NCI-H2081 treated with DMSO at 0.1 percent for 48 hours (cell line): ENCODE data around the gene EFHC1.

Experiments
- DNase-seq: peaks from one replicate; lab custom pipeline; 2025; lab: John Stamatoyannopoulos, UW

The EFHC1 gene

DNA sequence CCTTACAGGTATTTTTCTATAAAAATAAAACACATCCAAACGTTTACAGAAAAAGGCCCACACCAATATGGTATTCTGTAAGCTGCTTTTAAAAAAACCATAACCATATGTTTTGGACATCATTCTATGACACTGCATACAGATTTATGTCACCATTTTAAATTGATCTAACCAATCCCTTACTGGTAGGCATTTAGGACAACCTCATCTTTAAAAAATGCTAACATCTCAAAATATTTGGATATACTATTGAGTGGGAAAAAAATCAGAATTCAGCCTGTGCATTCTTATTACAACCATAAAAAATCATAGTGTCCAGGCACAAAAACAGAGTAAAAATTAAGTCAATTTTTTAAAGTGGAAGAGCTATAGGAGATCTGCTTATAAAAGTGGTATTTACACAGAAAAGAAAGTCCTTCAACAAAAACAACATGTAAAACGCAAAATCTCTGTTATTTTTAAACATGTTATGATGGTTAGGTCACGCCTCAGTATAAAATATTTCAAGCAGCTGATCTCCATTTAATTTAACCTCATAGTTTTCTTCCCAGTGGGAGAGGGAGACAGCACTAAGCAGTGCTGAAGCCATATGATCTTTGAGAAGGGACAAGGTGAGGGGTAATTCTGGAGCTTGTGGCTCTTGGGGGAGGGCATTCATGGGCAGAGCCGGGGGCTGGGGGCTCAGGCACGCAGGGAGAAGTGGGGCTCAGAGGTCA, 135.5 kb downstream of the EFHC1 start:
- no peak for DNase-seq

DNA sequence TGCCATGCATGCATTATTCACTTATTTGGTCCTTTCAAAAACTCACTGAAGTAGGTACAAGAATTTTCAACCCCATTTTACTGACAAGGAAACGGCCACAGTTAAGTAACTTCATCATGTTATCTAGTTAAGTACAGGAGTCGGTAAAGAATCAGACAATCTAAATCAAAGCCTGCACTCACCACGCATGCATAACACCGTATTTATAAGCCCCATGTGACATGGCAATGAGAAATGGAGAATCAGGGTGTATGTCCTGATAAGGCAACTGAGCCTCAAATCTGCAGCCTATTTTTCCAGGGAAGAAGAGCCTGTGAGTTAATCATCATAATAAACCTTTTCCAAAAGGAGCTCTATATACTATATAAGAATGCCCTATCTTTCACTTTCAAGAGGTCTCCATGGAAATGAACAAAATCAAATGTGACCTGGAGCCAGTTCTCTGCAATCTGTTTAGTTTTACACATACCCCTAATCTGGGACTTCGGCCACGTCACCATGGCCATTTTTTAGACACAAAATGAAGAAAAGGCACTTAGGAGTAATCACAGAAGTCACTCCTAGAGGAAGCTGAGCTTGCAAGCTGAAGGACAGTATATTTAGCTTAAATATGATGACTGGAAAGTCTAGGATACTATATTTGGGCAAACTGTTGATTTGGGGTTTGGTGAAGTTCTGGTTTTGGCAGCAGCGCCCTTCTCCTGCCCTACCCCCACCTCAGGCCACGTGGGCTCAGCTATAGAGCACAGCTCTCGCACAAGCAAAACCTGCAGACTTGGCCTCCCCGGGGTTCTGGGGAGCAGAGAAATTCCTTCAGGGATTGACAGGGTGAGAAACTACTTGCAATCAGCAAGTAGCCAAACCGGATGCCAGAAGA, 137.5 kb downstream of the EFHC1 start:
- DNase-seq, result no peak

DNA sequence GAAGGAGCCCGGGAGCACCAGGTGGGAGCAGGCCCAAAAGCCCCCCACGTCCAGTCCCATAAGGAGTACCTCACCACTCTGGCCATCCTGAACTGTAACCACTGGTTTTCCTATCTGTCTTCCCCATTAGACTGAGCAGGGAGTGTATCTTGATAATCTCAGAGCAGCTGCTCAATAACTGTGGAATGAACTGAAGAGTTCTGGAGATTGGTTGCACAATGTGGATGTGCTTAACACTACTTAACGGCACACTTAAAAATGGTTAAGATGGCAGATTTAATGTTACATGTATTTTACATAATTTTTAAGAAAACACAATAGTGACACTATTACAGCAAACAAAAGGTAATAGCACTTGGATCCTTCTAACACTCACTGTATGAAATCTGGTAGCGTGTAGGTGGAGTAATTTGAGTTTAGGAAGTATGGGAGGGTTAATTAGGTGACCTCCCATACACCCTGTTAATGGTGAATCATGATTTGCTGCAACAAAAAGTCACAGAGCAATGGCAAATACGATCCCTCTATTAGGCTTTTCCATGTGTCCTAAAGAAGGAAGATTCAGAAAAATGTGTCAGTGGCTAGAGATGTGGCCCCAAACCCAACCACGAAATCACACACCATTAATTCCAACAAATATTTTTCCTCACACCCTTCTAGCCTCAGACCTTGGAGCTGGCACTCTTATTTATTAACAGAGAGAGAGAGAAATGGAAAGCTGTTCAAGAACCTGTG, 138.3 kb downstream of the EFHC1 start:
- DNase-seq, result no peak

DNA sequence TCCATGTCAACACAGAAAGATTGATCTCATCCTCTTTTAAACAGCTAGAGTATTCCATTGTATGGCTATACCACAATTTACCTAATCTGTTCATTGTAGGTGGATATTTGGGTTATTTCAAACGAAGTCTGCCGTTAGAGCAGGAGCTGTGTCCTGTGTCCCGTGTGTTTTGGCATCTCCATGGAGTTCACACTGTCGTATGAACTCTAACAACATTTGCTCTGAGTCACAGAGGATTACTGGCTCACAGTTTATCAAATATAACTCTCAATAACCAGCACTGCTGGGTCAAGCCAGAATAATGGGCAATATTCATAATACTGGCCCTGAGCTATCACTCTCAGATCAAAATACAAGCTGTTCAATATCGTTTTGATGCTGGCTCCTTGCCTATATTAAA, 140.3 kb downstream of the EFHC1 start:
- DNase-seq, result no peak

DNA sequence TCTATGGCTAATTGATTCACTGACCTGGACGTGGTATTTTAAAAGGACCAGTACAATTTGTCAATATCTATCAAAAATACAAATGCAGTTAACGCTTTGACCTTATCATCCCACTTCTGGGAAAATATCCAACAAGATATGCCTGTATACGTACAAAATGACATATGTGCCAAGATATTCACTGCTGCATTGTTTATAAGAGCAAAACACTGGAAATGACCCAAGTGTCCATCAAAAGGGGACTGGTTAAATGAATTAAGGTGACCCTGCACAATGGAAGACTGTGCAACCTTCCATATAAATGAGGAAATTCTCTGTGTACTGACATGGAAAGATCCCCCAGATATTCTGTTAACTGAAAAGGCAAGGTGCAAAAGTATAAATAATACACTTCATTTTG, 142.8 kb downstream of the EFHC1 start:
- DNase-seq, result no peak

DNA sequence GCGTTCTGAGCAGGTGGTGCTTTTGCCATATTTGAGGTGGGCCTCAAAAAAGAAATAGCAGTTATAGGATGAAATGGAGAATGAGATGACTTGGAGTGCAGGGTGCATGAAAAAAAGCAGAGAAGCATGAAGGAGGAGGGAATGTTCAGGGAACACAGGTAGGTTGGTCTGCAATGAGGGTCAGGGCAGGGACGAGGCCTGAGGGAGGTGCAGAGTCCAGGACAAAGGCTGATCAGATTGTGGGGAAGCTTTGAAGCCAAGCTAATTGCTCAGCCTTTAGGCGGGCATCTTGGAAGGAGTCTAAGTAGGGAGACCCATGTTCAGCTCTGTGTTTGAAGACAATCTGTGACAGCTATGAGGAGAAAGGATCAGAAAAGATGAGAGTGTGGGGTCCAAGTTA, 144.7 kb downstream of the EFHC1 start:
- DNase-seq, result no peak

DNA sequence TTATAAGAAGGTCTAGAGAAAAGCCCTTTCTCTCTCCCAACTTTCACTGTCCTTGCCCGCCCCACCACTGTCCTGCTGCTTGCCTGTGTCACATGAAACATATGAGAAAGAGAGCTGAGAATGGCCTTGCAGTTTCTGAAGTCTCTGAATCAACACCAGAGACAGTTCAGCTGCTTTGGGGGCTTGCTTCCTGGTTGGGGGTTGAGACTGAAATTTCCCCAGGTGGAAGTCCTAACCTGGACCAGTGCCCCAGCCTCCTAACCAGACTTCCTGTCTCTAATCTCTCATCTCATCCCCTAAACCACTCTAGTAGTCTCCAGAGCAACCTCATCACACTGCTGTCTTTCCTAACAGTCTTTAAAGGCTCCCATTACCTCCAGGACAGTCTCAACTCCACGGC, 146.1 kb downstream of the EFHC1 start:
- DNase-seq, result no peak

DNA sequence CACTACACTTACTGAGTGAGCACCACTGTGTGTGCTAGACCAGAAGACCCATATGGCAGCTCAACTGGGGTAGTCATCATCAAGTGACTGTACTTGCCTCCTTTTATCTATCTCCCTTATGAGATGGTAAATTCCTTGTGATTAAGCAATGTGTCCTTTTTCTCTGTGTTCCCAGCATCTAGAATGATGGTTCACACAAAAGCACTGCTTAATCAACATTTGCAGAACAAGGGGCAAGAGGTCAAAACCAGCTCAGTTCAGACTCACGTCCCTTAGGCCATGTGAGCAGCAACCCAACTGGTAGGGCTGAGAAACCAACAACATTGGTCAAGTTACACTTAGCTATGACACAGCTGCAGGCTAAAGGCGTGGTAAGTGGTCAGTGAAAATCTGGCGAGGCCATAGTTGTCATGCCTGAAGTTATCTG, 146.7 kb downstream of the EFHC1 start:
- no peak for DNase-seq

DNA sequence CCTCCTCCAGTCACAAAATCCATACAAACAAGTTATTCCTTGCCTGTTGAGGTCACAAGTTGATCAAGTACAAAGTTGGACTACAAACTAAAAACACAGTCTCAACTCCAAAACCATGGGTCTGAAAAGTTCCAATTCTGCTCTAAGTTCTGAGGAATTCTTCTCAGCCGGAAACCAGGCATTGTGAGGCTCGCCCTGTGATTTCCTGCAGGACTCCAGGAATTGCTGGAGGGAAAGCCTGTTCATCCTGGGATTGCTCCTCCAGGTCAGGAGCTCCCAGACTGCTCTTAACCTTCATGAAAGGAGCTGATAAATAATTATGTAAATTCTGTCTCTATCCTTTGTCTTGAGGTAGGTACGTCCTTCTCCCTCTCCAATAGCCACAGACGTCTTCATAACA, 148.2 kb downstream of the EFHC1 start:
- no peak for DNase-seq

DNA sequence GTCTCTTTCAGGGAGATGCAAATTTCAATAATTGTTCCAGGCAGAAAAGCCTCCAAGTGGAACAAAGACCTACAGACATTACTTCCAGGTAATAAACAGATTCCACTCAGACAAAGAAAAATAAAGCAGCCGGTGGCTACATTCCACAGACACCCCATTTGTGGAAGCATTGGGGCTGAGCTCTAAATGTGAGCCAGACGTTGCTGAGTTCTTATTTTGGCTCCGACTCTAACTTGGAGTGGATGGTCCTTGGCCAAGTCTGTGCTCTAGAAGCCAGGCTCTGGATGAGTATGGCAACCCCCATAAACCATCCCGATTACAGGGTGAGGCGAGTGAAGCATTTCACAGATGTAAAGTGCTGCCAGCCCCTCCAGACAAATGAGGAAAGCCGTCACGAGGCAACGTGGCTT, 150.2 kb downstream of the EFHC1 start:
- DNase-seq, result no peak

DNA sequence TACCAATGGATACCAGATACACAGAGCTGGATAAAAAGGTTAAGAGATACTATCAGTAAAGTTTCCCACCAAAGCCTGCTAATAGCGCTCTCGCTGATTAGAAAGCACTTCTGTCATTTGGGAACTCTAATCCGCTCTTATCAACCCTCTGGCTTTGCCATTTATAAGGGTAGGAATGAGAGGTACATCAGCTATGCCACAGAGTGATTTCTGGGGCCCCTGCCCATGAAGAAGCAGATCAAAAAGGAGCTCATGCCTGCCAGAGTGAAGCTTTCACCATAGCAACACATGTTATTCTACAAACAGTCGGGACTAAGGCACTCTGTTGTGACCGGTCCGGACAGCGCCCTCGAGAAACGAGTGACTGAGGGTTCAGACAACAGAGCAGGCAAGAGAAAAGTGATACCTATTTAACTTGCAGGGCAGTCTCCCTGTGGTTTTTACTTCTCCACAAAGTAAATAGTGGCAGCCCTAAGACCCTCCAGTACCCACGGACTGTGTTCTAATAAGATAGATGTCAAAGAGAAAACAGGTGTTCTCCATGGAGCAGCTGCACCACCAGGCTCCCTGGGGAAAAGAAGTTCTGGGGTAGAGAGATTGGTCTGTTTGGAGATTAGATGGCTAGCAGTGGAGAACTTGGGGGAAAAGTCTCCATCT, 151.1 kb downstream of the EFHC1 start:
- DNase-seq, result no peak

DNA sequence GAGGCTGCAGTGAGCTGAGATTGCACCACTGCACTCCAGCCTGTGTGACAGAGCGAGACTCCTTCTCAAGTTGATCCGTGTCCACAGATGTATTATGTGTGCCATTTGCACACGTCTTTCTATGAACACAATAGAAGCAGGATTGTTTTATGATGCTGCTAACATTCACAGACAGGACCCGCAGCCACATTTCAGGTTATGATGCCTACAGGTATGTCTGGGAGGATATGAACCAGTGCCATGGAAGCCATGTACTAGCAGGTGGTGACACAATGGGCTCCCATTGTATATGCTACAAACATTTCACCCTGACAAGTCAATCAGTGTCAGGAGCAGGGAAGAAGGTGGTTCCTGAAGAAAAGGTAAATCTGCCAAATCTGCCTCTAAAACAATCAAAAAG, 152.4 kb downstream of the EFHC1 start:
- no peak for DNase-seq

DNA sequence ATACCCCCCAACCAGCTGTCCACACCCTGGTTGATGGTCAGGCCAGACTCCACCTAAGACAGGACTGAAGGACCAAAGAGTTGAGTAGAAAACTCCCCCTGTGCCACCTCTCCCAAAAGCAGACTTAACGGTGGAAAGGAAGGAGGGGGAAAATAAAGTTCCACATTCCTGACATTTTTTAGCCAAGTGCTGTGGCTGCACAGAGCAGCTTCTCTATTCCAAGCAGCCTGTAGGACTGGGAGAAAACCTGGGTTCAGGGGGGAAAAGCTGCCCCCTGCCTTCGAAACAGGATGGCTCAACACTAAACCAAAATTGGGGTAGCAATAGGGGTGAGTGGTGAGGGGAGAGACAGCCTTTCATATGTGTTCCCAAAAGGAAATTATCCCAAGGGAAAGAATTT, 153.2 kb downstream of the EFHC1 start:
- DNase-seq, result no peak
